Measurements from ENCODE around the gene SND1. TPM values are rescaled to one million over a fixed set of nuclear protein-coding genes. Genes with fewer than 3 reads are reported as not detected.

SND1 gene
- total RNA-seq, 6 experiments from 2014 or later = 217 to 259 (median 247) TPM

GRCh38 chr7:127924874-127925273 lies 272.9 kb downstream of the SND1 start:
- Mint-ChIP-seq H3K27me3 (ENCODE audit: insufficient read depth) (peaks cover 5% of the 10 kb centered on the region), H3K4me3 (no peak overlapping the region), H3K9me3 (no peaks in the 10 kb centered on the region), H3K4me1 (ENCODE audit: low read depth) (peaks cover 50% of the 10 kb centered on the region), H3K36me3 (ENCODE audit: low read depth) (peaks cover 13% of the 10 kb centered on the region), H3K27ac (no peak overlapping the region)
- DNase-seq = no peak
- TF ChIP-seq, protein P1, sequence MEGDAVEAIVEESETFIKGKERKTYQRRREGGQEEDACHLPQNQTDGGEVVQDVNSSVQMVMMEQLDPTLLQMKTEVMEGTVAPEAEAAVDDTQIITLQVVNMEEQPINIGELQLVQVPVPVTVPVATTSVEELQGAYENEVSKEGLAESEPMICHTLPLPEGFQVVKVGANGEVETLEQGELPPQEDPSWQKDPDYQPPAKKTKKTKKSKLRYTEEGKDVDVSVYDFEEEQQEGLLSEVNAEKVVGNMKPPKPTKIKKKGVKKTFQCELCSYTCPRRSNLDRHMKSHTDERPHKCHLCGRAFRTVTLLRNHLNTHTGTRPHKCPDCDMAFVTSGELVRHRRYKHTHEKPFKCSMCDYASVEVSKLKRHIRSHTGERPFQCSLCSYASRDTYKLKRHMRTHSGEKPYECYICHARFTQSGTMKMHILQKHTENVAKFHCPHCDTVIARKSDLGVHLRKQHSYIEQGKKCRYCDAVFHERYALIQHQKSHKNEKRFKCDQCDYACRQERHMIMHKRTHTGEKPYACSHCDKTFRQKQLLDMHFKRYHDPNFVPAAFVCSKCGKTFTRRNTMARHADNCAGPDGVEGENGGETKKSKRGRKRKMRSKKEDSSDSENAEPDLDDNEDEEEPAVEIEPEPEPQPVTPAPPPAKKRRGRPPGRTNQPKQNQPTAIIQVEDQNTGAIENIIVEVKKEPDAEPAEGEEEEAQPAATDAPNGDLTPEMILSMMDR (IDR thresholded peaks at IDR 0.05) = no peak

DNA sequence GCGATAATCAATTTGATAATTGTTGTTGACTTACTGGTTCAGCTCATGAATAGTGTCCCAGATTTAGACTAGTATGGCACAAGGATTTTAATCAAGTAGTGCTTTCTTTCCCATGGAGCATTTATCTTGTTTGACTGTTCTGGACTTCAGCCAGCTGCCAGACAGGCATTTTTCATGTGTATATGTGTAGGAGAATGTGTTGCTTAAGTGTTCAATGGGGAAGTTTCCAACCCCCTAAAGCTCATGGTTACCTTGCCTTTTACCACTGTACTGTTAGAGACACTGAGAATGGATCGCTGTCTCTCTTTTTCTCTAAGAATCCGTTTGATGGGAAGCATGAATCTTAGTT lies 275.3 kb downstream of the SND1 start:
- H3K27me3 Mint-ChIP-seq (ENCODE audit: insufficient read depth) = peaks cover 5% of the 10 kb centered on the region
- TF ChIP-seq, protein P1 (IDR thresholded peaks at IDR 0.05) = no peak
- peaks cover 32% of the 10 kb centered on the region for H3K4me1 Mint-ChIP-seq (ENCODE audit: low read depth)

GRCh38 chr7:127928222-127928621 lies 276.2 kb downstream of the SND1 start:
- Mint-ChIP-seq H3K4me3 (no peak overlapping the region), H3K9me3 (no peaks in the 10 kb centered on the region), H3K27me3 (ENCODE audit: insufficient read depth) (peaks cover 5% of the 10 kb centered on the region), H3K4me1 (ENCODE audit: low read depth) (peaks cover 35% of the 10 kb centered on the region), H3K27ac (0 out of 2 replicates have a peak overlapping the region, but pooled peaks have one; percentile 16), H3K36me3 (ENCODE audit: low read depth) (peaks cover 40% of the 10 kb centered on the region)
- TF ChIP-seq, protein P1 (IDR thresholded peaks at IDR 0.05) = no peak
- DNase-seq = no peak

More for the DNA sequence above, 275.3 kb downstream of the SND1 start:
- peak overlapping the region; percentile 67 for H3K27ac Mint-ChIP-seq
- DNase-seq = no peak
- H3K4me3 Mint-ChIP-seq = no peak overlapping the region; the same call in 1 of the 2 replicates
- peaks cover 33% of the 10 kb centered on the region for H3K36me3 Mint-ChIP-seq (ENCODE audit: low read depth)
- H3K9me3 Mint-ChIP-seq = no peaks in the 10 kb centered on the region

DNA sequence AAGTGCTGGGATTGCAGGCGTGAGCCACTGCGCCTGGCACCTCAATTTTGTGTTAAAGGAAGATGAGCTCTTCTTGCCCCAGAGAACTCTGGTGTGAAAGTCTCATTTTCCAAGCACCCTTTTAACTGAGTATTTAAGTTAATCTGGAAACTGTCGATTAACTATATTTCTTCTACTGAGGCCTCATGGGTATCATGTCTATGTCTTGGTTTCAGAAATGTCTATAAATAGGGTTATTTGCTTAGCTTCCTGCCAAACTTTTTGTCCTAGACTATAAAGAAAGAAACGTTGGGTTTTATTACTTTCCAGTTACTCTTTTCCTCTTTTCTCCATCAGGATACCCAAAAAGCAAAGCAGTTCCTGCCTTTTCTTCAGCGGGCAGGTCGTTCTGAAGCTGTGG lies 276.9 kb downstream of the SND1 start:
- no peak for DNase-seq
- TF ChIP-seq, protein P1 (IDR thresholded peaks at IDR 0.05) = no peak
- Mint-ChIP-seq H3K4me3 (no peak overlapping the region), H3K27me3 (ENCODE audit: insufficient read depth) (peaks cover 7% of the 10 kb centered on the region), H3K9me3 (no peaks in the 10 kb centered on the region), H3K36me3 (ENCODE audit: low read depth) (peaks cover 43% of the 10 kb centered on the region), H3K4me1 (ENCODE audit: low read depth) (peaks cover 41% of the 10 kb centered on the region), H3K27ac (no peak overlapping the region; the same call in 1 of the 2 replicates)

DNA sequence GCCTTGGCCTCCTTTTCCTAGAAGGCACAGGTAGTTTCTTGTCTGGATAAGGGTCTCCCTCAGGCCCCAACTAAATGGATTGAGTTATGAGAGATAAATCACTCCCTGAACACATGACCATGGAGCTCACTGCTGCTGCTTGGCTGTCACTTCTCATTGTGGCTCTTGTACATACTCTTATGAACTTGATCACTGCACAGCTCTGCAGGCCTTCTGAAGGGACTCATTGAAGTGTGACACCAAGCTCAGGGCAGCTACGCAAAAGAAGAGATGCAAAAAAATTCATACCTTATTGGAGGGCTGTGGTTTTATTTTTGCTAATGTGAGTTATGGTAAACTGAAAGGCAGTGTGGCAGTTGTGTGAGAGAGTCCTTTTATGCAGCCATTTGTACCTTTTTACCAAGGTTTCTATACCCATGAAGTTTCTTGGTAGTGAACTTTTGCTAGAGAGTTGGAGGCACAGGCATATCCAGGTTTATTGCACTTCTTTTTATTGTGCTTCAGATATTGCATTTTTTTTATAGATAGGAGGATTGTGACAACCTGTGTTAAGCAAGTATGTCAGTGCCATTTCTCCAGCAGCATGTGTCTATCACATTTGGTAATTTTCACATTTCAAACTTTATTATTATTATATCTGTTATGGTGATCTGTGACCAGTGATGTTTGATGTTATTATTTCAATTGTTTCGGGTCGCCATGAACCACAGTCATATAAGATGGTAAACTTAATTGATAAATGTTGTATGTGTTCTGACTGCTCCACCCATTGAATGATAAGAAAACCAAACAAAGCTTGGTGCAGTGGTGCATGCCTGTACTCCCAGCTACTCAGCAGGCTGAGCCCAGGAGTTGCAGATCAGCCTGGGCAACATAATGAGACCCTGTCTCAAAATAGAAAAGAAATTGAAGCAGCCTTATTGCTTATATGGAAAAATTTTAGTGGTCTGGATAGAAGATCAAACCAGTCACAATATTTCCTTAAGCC lies 278.6 kb downstream of the SND1 start:
- Mint-ChIP-seq H3K36me3 (ENCODE audit: low read depth) (peaks cover 51% of the 10 kb centered on the region), H3K9me3 (no peaks in the 10 kb centered on the region), H3K27me3 (ENCODE audit: insufficient read depth) (peaks cover 7% of the 10 kb centered on the region), H3K4me3 (no peak overlapping the region), H3K4me1 (ENCODE audit: low read depth) (peaks cover 46% of the 10 kb centered on the region), H3K27ac (no peak overlapping the region)
- no peak for DNase-seq
- TF ChIP-seq, protein P1 (IDR thresholded peaks at IDR 0.05) = no peak
